Transverse colon (tissue), 3 donors: ENCODE data around the gene LARGE1.

Experiments
- EP300 ChIP-seq: sonication (generic); formaldehyde crosslinking; IDR thresholded peaks from one replicate; pipeline ENCODE4 v1.6.1; 2017; ENCODE audit warnings: antibody characterized with exemption, low read depth
- TF ChIP-seq, protein P1 (sequence below), 5 experiments: fragments of 200-600 bp in 3 of 5; fragments of 450-650 bp in 2 of 5; sonication (generic) in 3 of 5; IDR thresholded peaks; 1 replicate in 2 of 5; 2 replicates in 3 of 5; pipeline ENCODE4 v1.5.1; 2016 to 2017; ENCODE audit warnings: antibody characterized with exemption in 5 of 5, inconsistent platforms in 3 of 5, mild to moderate bottlenecking in 2 of 5, moderate library complexity in 1 of 5

DNA sequence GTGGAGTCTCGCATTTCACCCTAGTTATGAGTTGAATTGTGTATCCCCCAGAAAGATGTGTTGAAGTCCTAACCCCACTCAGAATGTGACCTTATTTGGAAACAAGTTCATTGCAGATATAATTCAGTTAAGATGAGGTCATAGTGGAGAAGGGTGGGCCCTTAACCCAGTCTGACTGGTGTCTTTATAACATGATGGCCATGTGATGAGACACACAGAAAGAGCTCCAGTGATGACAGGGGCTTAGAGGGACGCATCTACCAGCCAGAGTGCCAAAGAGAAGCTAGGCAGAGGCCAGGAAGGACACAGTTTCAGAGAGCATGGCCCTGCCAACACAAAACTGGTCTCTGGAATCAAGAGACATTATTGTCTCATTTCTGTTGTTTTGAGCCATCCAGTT lies 50.3 kb downstream of the LARGE1 start:
- TF ChIP-seq, protein P1, sequence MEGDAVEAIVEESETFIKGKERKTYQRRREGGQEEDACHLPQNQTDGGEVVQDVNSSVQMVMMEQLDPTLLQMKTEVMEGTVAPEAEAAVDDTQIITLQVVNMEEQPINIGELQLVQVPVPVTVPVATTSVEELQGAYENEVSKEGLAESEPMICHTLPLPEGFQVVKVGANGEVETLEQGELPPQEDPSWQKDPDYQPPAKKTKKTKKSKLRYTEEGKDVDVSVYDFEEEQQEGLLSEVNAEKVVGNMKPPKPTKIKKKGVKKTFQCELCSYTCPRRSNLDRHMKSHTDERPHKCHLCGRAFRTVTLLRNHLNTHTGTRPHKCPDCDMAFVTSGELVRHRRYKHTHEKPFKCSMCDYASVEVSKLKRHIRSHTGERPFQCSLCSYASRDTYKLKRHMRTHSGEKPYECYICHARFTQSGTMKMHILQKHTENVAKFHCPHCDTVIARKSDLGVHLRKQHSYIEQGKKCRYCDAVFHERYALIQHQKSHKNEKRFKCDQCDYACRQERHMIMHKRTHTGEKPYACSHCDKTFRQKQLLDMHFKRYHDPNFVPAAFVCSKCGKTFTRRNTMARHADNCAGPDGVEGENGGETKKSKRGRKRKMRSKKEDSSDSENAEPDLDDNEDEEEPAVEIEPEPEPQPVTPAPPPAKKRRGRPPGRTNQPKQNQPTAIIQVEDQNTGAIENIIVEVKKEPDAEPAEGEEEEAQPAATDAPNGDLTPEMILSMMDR (IDR thresholded peaks at IDR 0.05): no peak
- TF ChIP-seq EP300: no peak
